HG03066 (cell line): ENCODE measurements around the gene NFIC.

ENCODE experiments used
- ATAC-seq: cut with Tn5 transposase; IDR thresholded peaks from one replicate; pipeline ENCODE4 v1.9.1; 2021; ENCODE audit warnings: low read depth; ENCODE audit not compliant: unreplicated experiment

NFIC gene

DNA sequence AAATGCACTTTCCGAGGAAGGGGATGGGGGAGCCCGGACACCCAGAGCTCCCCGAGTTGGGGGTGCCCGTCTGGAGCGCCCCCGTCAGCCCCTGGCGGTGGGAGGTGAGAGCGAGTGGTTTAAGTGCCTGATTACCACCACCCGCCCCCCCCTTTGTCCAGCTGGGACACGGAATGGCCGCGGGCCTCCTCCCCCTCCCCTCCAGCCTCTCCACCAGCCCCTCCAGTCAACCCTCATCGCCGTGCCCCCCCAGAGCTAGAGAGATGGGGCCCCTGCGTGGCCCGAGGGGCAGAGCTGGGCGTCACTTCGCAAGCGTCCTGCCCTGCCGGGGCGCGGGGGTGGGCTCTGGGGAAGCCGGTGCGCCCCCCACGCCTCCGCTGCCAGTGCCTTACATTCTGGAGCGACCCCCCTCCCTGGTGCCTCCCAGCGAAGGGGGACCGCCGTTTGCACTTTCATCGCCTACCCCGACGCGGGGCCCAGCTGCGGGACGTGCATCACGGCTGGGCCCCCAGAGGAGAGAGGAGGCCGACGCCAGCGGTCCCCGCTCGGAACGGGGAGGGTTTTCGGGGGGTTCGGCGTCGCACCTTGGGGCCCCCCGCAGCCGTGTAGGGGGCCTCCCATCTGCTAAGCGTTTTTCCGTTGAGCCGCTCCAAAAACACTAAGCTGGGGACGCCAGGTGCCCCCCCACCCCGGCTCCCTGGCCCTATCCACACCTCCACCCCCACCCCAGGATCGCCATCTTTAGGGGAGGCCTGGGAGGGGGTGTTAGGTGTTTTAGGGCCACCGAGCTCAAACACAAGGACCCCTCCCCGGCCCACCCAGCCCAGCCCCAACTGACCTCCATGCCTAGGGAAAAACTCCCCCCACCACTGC, 97.6 kb downstream of the NFIC start:
- ATAC-seq = no peak

DNA sequence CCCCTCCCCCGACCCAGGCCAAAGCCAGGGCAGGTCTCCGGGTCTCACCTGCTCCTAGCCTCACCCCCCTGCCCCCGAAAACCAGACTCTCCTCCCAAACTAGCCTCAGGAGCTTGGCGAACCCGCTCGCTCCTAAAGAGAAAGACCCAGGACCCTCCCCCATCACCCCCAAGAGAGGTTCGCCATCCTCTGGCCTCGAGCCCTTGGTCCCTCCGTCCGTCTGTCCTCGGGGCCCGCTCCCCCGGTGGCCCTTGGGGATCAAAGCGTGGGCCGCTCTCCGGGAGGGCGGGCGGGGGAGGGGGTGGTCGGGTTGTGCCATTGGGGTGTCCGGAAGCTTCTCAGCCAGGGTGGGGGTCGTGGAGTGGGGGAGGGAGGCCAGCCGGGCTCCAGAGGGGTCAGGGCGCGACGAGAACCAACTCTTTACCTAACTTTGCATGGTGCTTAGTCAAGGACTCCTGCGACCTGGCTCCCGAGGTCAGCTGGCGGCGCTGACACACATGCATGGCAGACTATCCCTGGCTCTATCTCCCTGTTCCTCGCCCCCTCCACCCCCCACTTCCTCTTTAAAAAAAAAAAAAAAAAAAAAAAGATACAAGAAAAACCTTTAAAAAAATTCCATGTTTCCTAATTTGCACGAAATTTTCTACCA, 98.3 kb downstream of the NFIC start:
- ATAC-seq = no peak

DNA sequence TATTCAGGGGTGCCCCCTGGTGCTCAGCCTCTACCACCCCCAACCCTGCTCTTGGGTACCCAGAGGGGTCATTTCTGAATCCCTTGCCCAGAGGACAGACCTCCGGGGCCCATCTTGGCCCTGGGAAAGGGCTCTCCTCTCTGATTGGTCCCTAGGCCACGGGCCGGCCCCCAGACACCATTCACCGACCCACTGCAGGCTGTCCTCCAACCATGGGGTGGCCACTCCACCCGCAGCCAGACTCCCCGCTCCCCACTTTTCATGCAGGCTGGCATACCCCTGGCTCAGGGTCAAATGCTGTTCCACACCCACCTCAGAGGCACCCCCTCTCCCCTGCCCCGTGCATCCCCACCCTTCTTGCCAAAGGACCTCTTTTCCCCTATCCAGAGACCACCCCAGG, 99.2 kb downstream of the NFIC start:
- ATAC-seq = no peak

DNA sequence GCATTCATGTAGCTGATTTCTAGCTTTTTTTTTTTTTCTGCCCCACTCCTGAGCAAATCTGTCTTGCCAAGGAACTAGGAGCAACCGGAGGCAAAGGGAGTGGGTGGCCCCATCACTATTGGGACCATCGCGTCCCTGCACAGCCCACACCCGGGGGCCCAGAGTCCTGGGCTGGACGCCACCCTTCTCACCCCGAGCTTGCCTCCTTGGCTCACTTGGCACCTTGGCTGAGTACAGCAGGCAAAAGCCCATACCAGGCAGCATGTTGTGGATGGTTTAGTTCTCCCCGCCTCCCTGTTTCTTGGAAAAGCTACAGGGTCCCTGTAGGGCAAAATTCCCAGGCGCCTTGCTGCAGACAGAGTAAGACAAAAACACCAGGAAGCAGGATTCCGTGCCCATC, 100.3 kb downstream of the NFIC start:
- ATAC-seq = no peak

DNA sequence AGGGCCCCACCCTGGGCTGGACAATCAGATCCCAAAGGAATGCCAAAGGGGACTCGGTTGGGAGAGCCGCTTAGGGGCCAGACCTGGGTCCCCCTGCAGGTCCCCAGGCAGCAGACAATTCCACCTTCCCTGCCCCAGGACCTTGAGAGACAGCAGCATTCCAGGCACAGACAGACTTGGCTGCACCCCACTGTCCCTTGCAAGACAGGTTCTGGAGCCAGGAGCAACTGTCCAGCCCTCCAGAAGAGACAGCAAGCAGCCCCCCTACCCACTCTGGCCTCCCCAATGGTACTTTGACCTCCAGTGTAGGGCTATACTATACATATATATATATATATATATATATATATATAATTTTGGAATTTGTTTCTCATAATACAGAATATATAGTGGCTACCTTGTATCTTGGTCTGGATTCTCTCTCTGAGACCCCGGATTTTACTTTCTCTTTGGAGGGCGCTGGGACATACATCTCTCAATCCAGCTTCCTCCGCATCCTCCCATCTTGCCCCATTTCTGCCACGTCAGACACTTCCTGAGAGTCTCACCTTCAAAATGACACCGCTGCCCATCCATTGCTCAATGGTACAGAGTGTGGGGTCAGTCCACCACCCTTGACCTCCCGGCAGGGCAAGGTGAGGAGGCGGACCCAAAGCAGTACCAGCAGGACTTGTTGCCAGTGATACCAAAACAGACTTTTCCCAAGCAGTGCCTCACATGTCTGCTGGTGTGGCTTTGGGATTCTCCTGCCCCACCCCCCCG, 101.2 kb downstream of the NFIC start:
- ATAC-seq = no peak

DNA sequence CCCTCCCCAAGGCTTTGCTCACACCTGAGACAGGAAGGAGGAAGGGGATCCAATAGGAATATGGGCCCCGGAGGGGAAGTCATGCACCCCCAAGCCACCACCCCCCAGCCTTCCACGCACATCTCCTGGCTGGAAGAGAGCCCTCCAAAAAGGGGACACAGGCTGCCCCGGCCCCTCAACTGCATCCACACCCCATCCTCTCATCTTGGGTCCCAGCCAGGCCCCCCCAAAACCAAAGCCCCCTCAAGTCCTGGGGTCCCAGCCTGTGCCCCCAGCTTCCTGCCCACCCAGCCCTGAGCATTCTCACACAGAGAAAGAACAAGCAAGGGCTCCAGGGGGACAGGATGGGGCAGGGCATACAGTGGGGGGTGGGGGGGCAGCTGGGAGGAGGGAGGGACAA, 101.8 kb downstream of the NFIC start:
- ATAC-seq = no peak

DNA sequence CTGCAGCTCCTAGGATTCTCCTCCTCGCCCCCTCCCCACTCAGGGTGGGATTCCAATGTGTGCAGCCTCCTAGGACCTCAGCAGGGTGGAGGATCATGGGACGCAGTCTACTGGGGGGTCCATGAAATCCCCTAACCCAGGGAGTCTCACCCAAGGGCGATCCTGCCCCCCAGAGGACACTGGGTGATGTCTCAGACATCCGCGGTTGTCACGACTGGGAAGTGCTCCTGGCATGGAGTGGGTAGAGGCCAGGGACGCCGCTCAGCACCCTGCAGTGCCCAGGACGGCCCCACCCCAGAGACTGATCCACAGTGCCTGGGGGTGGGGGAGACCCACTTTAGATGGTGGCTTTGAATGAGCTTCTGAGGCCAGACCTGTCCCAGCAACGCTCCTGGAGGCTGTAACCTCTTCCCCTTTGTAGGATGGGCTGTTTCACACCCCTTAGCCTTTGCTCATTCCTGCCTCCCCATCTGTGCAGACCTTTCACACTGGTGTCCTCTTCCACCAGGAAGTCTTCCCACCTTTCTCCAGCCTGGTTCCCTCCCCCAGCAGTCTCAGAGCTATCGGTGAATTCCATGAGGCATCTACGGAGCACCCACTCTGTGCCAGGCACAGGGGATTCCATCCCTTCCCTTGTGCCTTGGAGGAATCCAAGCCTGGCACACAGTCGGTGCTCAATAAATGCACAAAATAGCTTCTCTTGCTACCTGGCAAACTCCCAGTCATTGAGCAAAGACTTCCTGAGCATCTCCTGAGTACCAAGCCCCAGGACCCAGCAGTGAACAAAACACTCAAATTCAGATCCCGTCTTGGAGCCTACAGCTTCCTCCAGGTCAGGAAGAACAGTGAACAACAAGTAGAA, 103.5 kb downstream of the NFIC start:
- ATAC-seq = no peak

DNA sequence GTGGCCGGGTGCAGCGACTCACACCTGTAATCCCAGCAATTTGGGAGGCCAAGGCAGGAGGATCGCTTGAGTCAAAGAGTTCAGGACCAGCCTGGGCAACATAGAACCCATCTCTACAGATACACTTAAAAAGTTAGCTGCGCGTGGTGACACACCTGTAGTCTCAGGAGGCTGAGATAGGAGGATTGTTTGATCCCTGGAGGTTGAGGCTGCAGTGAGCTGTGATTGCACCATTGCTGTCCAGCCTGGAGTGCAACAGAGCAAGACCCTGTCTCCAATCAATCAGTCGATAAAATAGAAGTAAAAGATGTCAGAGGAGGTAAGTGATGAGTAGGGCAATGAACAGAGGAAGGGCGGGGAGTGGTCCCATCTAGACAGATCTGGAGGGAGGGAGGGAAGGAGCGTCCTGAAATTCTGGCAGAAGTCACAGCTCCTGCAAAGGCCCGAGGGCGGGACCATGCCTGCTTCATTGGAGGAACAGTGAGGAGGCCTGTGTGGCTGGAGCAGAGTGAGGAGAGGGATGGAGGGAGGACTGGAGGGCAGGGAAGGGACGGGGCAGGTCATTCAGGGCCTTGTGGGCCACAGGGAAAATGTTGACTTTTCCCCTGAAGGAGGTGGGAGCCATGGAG, 104.2 kb downstream of the NFIC start:
- ATAC-seq = no peak

DNA sequence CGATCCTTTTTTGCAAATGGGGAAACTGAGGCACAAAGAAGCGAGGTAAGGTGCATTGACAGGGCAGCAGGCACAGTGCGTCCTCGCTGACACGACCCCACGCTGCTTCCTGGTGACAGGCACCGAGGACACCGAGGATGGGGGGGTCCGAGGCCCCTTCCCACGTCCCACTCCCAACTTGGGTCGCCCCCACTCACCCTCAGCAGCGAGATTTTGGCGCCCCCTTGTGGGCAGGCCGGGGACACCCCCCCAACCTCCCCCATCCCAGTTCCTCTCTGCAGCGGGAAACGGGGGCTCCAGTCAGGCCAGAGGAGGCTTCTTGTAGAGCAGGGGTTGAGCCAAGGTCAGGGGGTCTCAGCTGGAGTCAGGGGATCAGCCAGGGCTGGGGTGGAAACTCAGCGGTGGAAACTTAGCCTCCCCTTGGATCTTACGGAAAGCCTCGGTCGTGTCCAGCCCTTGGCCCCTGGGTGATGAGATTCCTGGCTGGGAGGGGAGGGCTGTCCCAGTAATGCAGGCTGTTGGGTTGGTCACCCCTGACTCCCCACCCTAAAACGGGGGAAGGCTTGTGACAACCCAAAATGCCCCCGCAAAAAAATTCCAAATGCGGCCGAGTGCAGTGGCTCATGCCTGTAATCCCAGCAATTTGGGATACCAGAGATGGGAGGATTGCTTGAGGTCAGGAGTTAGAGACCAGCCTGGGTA, 105.7 kb downstream of the NFIC start:
- no peak for ATAC-seq

DNA sequence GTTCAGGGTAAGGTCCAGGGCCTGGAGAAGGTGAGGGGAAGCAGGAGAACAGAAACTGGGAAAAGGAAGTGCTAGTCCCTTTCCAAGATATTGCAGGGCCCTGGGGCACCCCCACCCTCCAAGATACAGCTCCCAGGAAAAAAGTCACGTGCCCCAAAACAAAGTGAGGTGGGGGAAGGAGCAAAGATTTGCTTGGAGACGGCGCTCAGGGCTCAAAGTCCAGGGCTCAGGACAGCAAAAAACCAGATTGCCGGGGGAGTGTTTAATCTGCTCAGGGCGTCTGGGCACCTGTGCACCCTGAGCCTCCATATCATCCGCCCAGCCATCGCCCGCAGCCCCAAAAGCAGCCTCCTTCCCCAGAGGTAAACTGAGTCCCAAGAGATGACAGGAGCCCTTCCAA, 107.6 kb downstream of the NFIC start:
- ATAC-seq = no peak

DNA sequence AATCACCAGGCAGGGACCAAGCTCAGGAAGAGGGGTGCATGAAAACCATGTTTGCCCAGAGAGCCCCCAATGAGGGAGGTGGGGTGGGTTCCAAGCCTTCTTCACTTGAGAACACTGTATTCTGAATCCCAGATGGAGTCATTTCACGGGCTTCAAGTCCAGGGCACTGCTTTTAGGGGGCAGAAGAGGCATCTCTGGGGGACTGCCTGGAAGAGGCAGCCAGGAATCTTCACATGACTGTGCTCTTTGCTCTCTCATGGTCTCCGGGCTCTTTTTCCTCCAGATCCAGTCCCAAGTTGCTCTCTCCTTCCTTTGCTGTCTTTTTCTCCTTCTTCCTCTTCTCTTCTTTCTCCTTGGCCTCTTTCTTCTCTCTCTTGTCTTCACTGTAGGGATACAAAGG, 108.2 kb downstream of the NFIC start:
- ATAC-seq = no peak

DNA sequence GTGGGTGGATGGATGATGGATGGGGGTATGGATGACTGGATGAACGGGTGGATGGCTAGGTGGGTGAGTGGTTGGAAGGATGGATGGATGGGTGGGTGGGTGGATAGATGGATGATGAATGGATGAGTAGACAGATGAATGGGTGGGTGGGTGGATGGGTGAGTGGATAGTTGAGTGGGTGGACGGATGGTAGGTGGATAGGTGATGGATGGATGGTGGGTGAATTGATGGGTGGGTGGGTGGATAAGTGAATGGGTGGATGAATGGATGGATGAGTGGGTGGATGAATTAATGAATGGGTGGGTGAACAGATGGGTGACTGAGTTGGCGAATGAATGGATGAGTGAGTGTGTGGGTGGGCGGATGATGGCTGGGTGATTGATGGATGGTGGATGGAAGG, 109.1 kb downstream of the NFIC start:
- ATAC-seq = no peak

DNA sequence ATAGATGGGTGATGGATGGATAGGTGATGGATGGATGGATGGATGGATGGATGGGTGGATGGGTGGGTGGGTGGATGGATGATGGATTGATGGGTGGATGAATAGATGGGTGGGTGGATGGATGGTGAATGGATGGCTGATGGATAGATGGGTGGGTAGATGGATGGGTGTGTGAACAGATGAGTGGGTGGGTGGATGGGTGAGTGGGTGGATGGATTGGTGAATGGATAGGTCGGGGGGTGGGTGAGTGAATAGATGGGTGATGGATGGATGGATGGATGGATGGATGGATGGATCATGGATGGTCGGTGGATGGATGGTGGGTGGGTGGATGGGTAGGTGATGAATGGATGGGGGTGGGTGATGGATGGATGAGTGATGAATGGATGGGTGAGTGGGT, 110.4 kb downstream of the NFIC start:
- no peak for ATAC-seq

DNA sequence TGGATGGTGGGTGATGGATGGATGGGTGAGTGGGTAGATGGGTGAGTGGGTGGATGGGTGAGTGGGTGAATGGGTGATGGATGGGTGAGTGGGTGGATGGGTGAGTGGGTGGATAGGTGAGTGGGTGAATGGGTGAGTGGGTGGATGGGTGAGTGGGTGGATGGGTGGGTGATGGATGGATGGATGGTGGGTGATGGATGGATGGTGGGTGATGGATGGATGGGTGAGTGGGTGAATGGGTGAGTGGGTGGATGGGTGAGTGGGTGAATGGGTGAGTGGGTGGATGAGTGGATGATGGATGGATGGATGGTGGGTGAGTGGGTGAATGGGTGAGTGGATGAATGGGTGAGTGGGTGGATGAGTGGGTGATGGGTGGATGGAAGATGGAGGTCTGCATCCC, 111.1 kb downstream of the NFIC start:
- no peak for ATAC-seq

DNA sequence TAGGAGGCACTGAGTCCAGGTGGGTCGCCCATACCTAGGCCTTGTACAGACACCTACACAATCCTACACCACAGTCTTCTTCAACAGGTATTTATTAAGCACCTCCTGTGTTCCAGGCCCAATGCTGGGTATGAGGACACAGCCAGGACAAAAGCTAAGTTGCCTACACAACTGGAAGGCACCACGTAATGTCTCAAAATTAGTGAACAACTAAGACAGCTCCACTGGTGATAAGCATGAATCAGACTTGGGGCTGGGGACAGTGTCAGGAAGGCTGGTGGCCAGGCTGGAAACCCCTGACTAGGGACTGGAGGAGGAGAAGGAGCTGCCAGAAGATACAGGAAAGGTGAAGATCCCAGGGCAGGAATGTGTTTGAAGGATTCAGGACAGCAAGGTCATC, 111.6 kb downstream of the NFIC start:
- no peak for ATAC-seq

DNA sequence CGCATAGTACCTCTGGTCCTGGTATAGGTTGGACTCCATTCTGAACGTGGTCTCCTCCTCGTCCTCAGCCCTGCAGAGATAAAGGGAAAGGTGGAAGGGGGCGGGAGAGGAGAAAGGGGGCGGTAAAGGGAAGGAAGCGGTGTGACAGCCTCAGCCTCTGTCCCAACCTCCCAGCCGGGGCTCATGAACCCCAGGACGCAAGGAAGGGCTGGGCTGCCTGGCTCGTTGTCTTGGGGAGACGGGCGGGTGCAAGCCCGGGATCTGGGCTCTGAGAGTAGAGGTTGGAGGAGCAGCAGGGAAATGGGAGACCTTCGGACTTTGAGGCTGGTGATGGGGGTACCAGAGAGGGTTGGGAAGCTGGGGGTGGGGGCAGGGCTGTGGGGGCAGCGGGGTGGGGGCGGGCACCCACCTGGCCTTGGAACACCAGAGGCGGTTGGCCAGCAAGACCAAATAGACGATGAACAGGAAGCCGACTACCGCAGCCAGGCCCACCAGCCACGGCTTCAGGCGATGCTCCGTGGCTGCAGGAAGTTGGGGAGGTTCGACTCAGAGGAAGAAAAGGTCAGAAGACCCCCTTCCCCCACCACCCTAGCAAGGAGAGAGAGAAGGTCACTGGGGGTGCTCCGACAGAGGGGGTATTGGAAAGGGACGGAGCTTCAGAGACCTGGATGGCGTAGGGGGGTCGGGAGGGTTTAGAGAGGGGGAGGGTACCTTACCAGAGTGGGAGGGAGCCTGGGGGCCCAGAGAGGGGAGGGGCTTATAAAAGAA, 112.2 kb downstream of the NFIC start:
- ATAC-seq = no peak

DNA sequence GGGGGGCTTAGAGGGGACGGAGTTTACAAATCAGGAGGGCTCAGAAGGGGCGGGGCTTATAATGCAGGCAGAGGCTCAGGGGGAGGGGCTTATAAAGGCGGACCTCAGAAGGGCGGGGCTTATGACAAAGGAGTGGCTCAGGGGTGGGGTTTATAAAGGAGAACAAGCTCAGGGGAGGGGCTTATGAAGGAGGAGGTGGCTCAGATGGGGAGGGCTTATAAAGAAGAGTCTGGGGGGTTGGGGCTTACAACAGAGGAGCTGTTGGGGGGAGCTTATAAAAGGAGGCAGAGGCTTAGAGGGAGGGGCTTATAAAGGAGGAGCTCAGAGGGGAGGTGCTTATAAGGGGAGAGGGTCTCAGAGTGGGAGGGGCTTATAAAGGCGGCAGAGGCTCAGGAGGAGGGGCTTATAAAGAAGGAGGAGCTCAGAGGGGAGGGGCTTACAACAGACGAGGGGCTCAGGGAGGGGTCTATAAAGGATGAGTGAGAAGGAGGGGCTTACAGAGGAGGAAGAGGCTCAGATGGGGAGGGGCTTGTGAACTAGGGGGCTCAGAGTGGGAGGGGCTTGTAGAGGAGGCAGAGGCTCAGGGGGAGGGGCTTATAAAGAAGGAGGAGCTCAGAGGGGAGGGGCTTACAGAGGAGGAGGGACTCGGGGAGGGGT, 112.9 kb downstream of the NFIC start:
- no peak for ATAC-seq

DNA sequence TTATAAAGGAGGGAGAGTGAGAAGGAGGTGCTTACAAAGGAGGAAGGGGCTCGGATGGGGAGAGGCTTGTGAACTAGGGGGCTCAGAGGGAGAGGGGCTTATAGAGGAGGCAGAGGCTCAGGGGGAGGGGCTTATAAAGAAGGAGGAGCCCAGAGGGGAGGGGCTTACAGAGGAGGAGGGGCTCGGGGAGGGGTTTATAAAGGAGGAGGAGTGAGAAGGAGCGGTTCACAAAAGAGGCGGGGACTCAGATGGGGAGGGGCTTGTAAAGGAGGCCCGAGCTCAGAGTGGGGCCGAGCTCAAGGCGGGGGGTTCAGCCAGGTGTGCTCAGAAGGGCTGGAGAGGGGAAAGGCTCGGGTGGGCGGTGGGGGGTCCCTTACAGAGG, 113.4 kb downstream of the NFIC start:
- no peak for ATAC-seq
